HepG2 (cell line): ENCODE results near the gene TDRD10. TPM values are rescaled to one million over a fixed set of nuclear protein-coding genes. Genes with fewer than 3 reads are reported as not detected.

Experiments used
- ATF7 ChIP-seq, 2 experiments: fragments of 450-650 bp in 1 of 2; sonication (generic) in 1 of 2; formaldehyde crosslinking in 1 of 2; IDR thresholded peaks; 2 replicates each; pipeline versions ENCODE4 v1.4.0 to v1.6.1; 2016 to 2020; ENCODE audit warnings: antibody characterized with exemption in 1 of 2, mild to moderate bottlenecking in 1 of 2, missing genetic modification reagents in 1 of 2
- BCL6 ChIP-seq: IDR thresholded peaks from 2 replicates; pipeline ENCODE4 v1.6.1; 2016; ENCODE audit warnings: missing genetic modification reagents, missing compliant biosample characterization
- EED ChIP-seq: sonication (generic); formaldehyde crosslinking; IDR thresholded peaks from 2 replicates; pipeline ENCODE4 v1.5.0; 2020; ENCODE audit warnings: mild to moderate bottlenecking, missing genetic modification reagents
- ETV5 ChIP-seq: IDR thresholded peaks from 2 replicates; pipeline ENCODE4 v1.6.1; 2018; ENCODE audit warnings: missing biosample characterization, missing genetic modification reagents, inconsistent platforms, borderline replicate concordance
- ISL2 ChIP-seq: sonication (generic); formaldehyde crosslinking; IDR thresholded peaks from 2 replicates; pipeline ENCODE4 v1.5.0; 2020; ENCODE audit warnings: missing genetic modification reagents
- MEIS2 ChIP-seq: sonication (generic); formaldehyde crosslinking; IDR thresholded peaks from 2 replicates; pipeline ENCODE4 v1.9.0; 2021; ENCODE audit warnings: mild to moderate bottlenecking, missing genetic modification reagents
- MIER3 ChIP-seq: IDR thresholded peaks from 2 replicates; pipeline ENCODE4 v1.6.1; 2016; ENCODE audit warnings: missing compliant biosample characterization, borderline replicate concordance
- SIX1 ChIP-seq: sonication (generic); formaldehyde crosslinking; IDR thresholded peaks from 2 replicates; pipeline ENCODE4 v1.4.0; 2020; ENCODE audit warnings: missing genetic modification reagents, borderline replicate concordance
- SNAPC2 ChIP-seq: sonication (generic); formaldehyde crosslinking; IDR thresholded peaks from 2 replicates; pipeline ENCODE4 v1.8.1; 2022; ENCODE audit warnings: mild to moderate bottlenecking, missing genetic modification reagents
- SOX6 ChIP-seq, 2 experiments: fragments of 450-650 bp in 1 of 2; sonication (generic) in 1 of 2; formaldehyde crosslinking in 1 of 2; IDR thresholded peaks; 2 replicates each; pipeline versions ENCODE4 v1.4.0 to v1.6.1; 2017 to 2020; ENCODE audit warnings: antibody characterized with exemption in 1 of 2, mild to moderate bottlenecking in 1 of 2, missing genetic modification reagents in 1 of 2
- SP4 ChIP-seq: sonication (generic); formaldehyde crosslinking; IDR thresholded peaks from 2 replicates; pipeline ENCODE4 v1.8.1; 2023; ENCODE audit warnings: mild to moderate bottlenecking, missing genetic modification reagents
- SRF ChIP-seq: IDR thresholded peaks from 2 replicates; pipeline ENCODE4 v1.6.1; 2011; ENCODE audit warnings: mild to moderate bottlenecking, low read depth, low read length, moderate library complexity
- TARDBP ChIP-seq: sonication (generic); formaldehyde crosslinking; IDR thresholded peaks from 2 replicates; pipeline ENCODE4 v1.8.0; 2022; ENCODE audit warnings: mild to moderate bottlenecking, missing genetic modification reagents
- YEATS4 ChIP-seq: sonication (generic); formaldehyde crosslinking; IDR thresholded peaks from 2 replicates; pipeline ENCODE4 v1.4.0; 2020; ENCODE audit warnings: missing genetic modification reagents, borderline replicate concordance
- ZBTB38 ChIP-seq: sonication (generic); formaldehyde crosslinking; IDR thresholded peaks from 2 replicates; pipeline ENCODE4 v1.5.1; 2020; ENCODE audit warnings: mild to moderate bottlenecking, missing genetic modification reagents
- ZKSCAN8 ChIP-seq: IDR thresholded peaks from 2 replicates; pipeline ENCODE4 v1.6.1; 2016; ENCODE audit warnings: borderline replicate concordance, missing genetic modification reagents, missing compliant biosample characterization
- ZNF367 ChIP-seq: sonication (generic); formaldehyde crosslinking; IDR thresholded peaks from 2 replicates; pipeline ENCODE4 v1.4.0; 2020; ENCODE audit warnings: missing genetic modification reagents, borderline replicate concordance
- ZNF543 ChIP-seq: sonication (generic); formaldehyde crosslinking; IDR thresholded peaks from 2 replicates; pipeline ENCODE4 v1.4.0; 2020; ENCODE audit warnings: mild to moderate bottlenecking, missing genetic modification reagents
- ZNF558 ChIP-seq: sonication (generic); formaldehyde crosslinking; IDR thresholded peaks from 2 replicates; pipeline ENCODE4 v1.9.0; 2022; ENCODE audit warnings: mild to moderate bottlenecking, missing genetic modification reagents, borderline replicate concordance
- ZNF639 ChIP-seq: conservative IDR thresholded peaks from 2 replicates; pipeline ENCODE4 v1.6.1; 2018; ENCODE audit warnings: missing genetic modification reagents
- ZNF768 ChIP-seq: sonication (generic); formaldehyde crosslinking; IDR thresholded peaks from 2 replicates; pipeline ENCODE4 v1.4.0; 2020; ENCODE audit warnings: missing genetic modification reagents
- ZNF850 ChIP-seq: sonication (generic); formaldehyde crosslinking; conservative IDR thresholded peaks from 2 replicates; pipeline ENCODE4 v1.9.0; 2021; ENCODE audit warnings: mild to moderate bottlenecking, missing genetic modification reagents
- ZSCAN29 ChIP-seq: sonication (generic); formaldehyde crosslinking; conservative IDR thresholded peaks from 2 replicates; pipeline ENCODE4 v1.4.0; 2020; ENCODE audit warnings: mild to moderate bottlenecking, missing genetic modification reagents
- polyA plus RNA-seq, 8 experiments: library from polyadenylated mRNA; depleted of rRNA in 3 of 8; stranded (reverse) in 7 of 8; unstranded in 1 of 8; fragments of >200 nt; fragmentation: Illumina TruSeq in 4 of 8; extraction: Trizol in 4 of 8; gene quantifications; 2 replicates each; pipeline versions ENCODE4 v1.2.1 to v1.2.3, GENCODE V29; 2011 to 2016; ENCODE audit warnings: low read depth in 4 of 8, missing spikeins in 1 of 8, mixed read lengths in 1 of 8; ENCODE audit not compliant: insufficient read depth in 1 of 8
- total RNA-seq, 5 experiments: library from RNA; depleted of rRNA; stranded (reverse); fragments of >200 nt; fragmentation: Illumina TruSeq; extraction: Trizol; gene quantifications; 2 replicates each; pipeline ENCODE4 v1.2.3, GENCODE V29; 2016; ENCODE audit warnings: low read depth in 1 of 5
- TF ChIP-seq, protein P1 (sequence below), 2 experiments: sonication (generic) in 1 of 2; formaldehyde crosslinking in 1 of 2; IDR thresholded peaks; 2 replicates each; pipeline versions ENCODE4 v1.4.0 to v1.6.1; 2016 to 2020; ENCODE audit warnings: borderline replicate concordance in 1 of 2, low read depth in 1 of 2, mild to moderate bottlenecking in 1 of 2, missing genetic modification reagents in 1 of 2

Gene TDRD10
- total and polyA plus RNA-seq, 2 of the 13 experiments (the other 11 are each of a cell fraction or from before 2014, with no cell fraction given): not detected

DNA sequence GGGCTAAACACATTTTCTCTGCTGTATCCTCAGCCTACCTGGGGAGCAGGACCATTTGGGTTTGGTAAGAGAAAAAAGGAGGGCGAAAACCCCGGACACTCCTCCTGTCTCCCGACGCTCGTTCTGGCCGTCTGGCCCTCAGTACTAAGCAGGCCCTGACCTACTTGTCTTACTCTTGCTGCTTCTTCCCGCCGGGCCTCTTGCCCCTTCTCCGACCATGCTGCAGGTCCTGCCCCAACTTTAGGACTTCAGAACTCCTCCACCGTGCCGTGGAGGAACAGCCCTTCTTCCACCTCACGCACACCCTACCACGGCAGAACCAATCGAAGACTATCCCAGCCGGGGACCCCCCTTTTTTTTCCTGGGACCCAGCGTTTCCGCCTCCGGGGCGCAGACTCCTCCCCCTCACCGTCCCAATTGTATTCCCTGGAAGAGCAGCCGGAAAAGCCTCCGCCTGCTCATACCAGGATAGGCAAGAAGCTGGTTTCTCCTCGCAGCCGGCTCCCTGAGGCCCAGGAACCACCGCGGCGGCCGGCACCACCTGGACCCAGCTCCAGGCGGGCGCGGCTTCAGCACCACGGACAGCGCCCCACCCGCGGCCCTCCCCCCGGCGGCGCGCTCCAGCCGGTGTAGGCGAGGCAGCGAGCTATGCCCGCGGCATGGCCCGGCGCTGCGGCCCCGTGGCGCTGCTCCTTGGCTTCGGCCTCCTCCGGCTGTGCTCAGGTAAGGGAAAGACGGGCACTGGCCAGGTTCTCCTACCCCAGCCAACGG is 65.6 kb downstream of the TDRD10 start, which contains the start of gene CHRNB2 (continued):
- TF ChIP-seq ZNF850 (CRISPR knock-in tag) (peak; percentile 90; the same call in 1 of the 2 replicates), ZKSCAN8 (0 out of 2 replicates have a peak, but pooled peaks have one; percentile 54), ZBTB38 (CRISPR knock-in tag) (peak; percentile 93), MIER3 (CRISPR knock-in tag) (peak; percentile 79; the same call in 1 of the 2 replicates), ZNF639 (CRISPR knock-in tag) (peak; percentile 80; the same call in 1 of the 2 replicates), ZSCAN29 (CRISPR knock-in tag) (0 out of 2 replicates have a peak, but pooled peaks have one; percentile 53), TARDBP (CRISPR knock-in tag) (peak; percentile 70; the same call in 1 of the 2 replicates), ZNF558 (peak; percentile 88; the same call in 1 of the 2 replicates), ZNF543 (CRISPR knock-in tag) (peak; percentile 62; the same call in 1 of the 2 replicates), YEATS4 (CRISPR knock-in tag) (peak; percentile 70; the same call in 1 of the 2 replicates), ETV5 (CRISPR knock-in tag) (peak; percentile 36; the same call in 1 of the 2 replicates), SRF (no peak), ATF7 (IDR thresholded peaks at IDR 0.05) (no peak), ATF7 (CRISPR knock-in tag; IDR thresholded peaks at IDR 0.05) (no peak), BCL6 (CRISPR knock-in tag) (peak; percentile 47; the same call in 1 of the 2 replicates), ZNF367 (CRISPR knock-in tag) (peak; percentile 76; the same call in 1 of the 2 replicates), SNAPC2 (peak; percentile 90), ISL2 (CRISPR knock-in tag) (peak; percentile 71; the same call in 1 of the 2 replicates), SOX6 (IDR thresholded peaks at IDR 0.05) (no peak), SOX6 (CRISPR knock-in tag; IDR thresholded peaks at IDR 0.05) (no peak), EED (CRISPR knock-in tag) (peak; percentile 96), ZNF768 (CRISPR knock-in tag) (peak; percentile 78; the same call in 1 of the 2 replicates), SP4 (peak; percentile 82), SIX1 (CRISPR knock-in tag) (0 out of 2 replicates have a peak, but pooled peaks have one; percentile 31), MEIS2 (CRISPR knock-in tag) (peak; percentile 97)
- TF ChIP-seq, protein P1, sequence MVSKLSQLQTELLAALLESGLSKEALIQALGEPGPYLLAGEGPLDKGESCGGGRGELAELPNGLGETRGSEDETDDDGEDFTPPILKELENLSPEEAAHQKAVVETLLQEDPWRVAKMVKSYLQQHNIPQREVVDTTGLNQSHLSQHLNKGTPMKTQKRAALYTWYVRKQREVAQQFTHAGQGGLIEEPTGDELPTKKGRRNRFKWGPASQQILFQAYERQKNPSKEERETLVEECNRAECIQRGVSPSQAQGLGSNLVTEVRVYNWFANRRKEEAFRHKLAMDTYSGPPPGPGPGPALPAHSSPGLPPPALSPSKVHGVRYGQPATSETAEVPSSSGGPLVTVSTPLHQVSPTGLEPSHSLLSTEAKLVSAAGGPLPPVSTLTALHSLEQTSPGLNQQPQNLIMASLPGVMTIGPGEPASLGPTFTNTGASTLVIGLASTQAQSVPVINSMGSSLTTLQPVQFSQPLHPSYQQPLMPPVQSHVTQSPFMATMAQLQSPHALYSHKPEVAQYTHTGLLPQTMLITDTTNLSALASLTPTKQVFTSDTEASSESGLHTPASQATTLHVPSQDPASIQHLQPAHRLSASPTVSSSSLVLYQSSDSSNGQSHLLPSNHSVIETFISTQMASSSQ (IDR thresholded peaks at IDR 0.05; ENCODE audit: low read depth): no peak
- TF ChIP-seq, protein P1 (CRISPR knock-in tag; IDR thresholded peaks at IDR 0.05; ENCODE audit: borderline replicate concordance): no peak
